Measurements from ENCODE around the gene ALAD. TPM values are rescaled to one million over a fixed set of nuclear protein-coding genes. Genes with fewer than 3 reads are reported as not detected.

ALAD gene
- total and polyA plus RNA-seq, 2 of the 13 experiments (the other 11 are each of a cell fraction or from before 2014, with no cell fraction given): 21.8 to 30.1 TPM

GRCh38 chr9:113340011-113340699 lies 60.9 kb downstream of the ALAD start, which contains the start of gene WDR31 (continued):
- TF ChIP-seq SKIL (CRISPR knock-in tag; IDR thresholded peaks at IDR 0.05; ENCODE audit: borderline replicate concordance): 0 out of 2 replicates have a peak, but pooled peaks have one; percentile 55
- TF ChIP-seq RCOR2 (CRISPR knock-in tag; IDR thresholded peaks at IDR 0.05): 0 out of 2 replicates have a peak, but pooled peaks have one; percentile 35
- TF ChIP-seq IRX3 (CRISPR knock-in tag; IDR thresholded peaks at IDR 0.05; ENCODE audit: borderline replicate concordance, low read depth): 0 out of 2 replicates have a peak, but pooled peaks have one; percentile 34
- peak; percentile 92 for TF ChIP-seq TBX2 (CRISPR knock-in tag; IDR thresholded peaks at IDR 0.05; ENCODE audit: borderline replicate concordance)
- no peak for TF ChIP-seq ESRRA (CRISPR knock-in tag; IDR thresholded peaks at IDR 0.05; ENCODE audit: low read depth)
- TF ChIP-seq ZNF773 (CRISPR knock-in tag; IDR thresholded peaks at IDR 0.05; ENCODE audit: borderline replicate concordance): no peak
- TF ChIP-seq ZNF317 (CRISPR knock-in tag; IDR thresholded peaks at IDR 0.05): 0 out of 2 replicates have a peak, but pooled peaks have one; percentile 48
- no peak for TF ChIP-seq ATF6 (CRISPR knock-in tag; conservative IDR thresholded peaks at IDR 0.05)
- TF ChIP-seq ZNF558 (CRISPR knock-in tag; IDR thresholded peaks at IDR 0.05; ENCODE audit: borderline replicate concordance): no peak
- TF ChIP-seq ZNF281 (CRISPR knock-in tag; IDR thresholded peaks at IDR 0.05; ENCODE audit: borderline replicate concordance): no peak
- no peak for TF ChIP-seq ZNF260 (CRISPR knock-in tag; IDR thresholded peaks at IDR 0.05; ENCODE audit: borderline replicate concordance, low read depth)
- peak; percentile 94 for TF ChIP-seq ZNF687 (CRISPR knock-in tag; IDR thresholded peaks at IDR 0.05)
- TF ChIP-seq MXD4 (CRISPR knock-in tag; IDR thresholded peaks at IDR 0.05): peak; percentile 91
- TF ChIP-seq ZNF501 (CRISPR knock-in tag; IDR thresholded peaks at IDR 0.05): peak; percentile 91

Measured in HepG2 (cell line).